HL-60/S4 (cell line): ENCODE data around the gene TMUB2.

Experiments used
- in situ Hi-C: fragments of 300-500 bp; cut with MboI; formaldehyde crosslinking; loops from 2 replicates; pipeline ENCODE4 v1.14.3; 2022; ENCODE audit warnings: low sequenced_read_pairs

Gene TMUB2

GRCh38 chr17:44200478-44201155 lies 13.8 kb downstream of the TMUB2 start:
- in situ Hi-C loops: loop anchor here (25.0 kb wide), 2 partner anchors 137 to 312 kb away; partner anchors contain the start of genes GPATCH8 and GRN

GRCh38 chr17:44202756-44203155 lies 16.0 kb downstream of the TMUB2 start:
- in situ Hi-C loops: loop anchor here (25.0 kb wide), 2 partner anchors 135 to 310 kb away; partner anchors contain the start of genes GPATCH8 and GRN

GRCh38 chr17:44203731-44204440 lies 17.1 kb downstream of the TMUB2 start:
- in situ Hi-C loops: loop anchor here (25.0 kb wide), 2 partner anchors 133 to 308 kb away; partner anchors contain the start of genes GPATCH8 and GRN

- in situ Hi-C loops: loop anchor here (25.0 kb wide), 2 partner anchors 133 to 308 kb away; partner anchors contain the start of genes GPATCH8 and GRN
These were observed 17.7 kb downstream of the TMUB2 start for GRCh38 chr17:44204441-44204882.

- in situ Hi-C loops: loop anchor here (25.0 kb wide), 2 partner anchors 131 to 306 kb away; partner anchors contain the start of genes GPATCH8 and GRN
These were observed 19.4 kb downstream of the TMUB2 start for GRCh38 chr17:44205962-44206824.

- in situ Hi-C loops: loop anchor here (25.0 kb wide), 2 partner anchors 131 to 306 kb away; partner anchors contain the start of genes GPATCH8 and GRN
These were observed 20.0 kb downstream of the TMUB2 start for GRCh38 chr17:44206825-44207155.

GRCh38 chr17:44207319-44207718 lies 20.5 kb downstream of the TMUB2 start:
- in situ Hi-C loops: loop anchor here (25.0 kb wide), 2 partner anchors 130 to 305 kb away; partner anchors contain the start of genes GPATCH8 and GRN

GRCh38 chr17:44207743-44208142 lies 21.0 kb downstream of the TMUB2 start:
- in situ Hi-C loops: loop anchor here (25.0 kb wide), 2 partner anchors 130 to 305 kb away; partner anchors contain the start of genes GPATCH8 and GRN

GRCh38 chr17:44209786-44210341 lies 23.1 kb downstream of the TMUB2 start:
- in situ Hi-C loops: loop anchor here (25.0 kb wide), 2 partner anchors 127 to 302 kb away; partner anchors contain the start of genes GPATCH8 and GRN

- in situ Hi-C loops: loop anchor here (25.0 kb wide), 2 partner anchors 127 to 302 kb away; partner anchors contain the start of genes GPATCH8 and GRN
These were observed 23.8 kb downstream of the TMUB2 start for GRCh38 chr17:44210342-44211192.

GRCh38 chr17:44211281-44212265 lies 24.8 kb downstream of the TMUB2 start:
- in situ Hi-C loops: loop anchor here (25.0 kb wide), 2 partner anchors 126 to 301 kb away; partner anchors contain the start of genes GPATCH8 and GRN

- in situ Hi-C loops: loop anchor here (25.0 kb wide), 2 partner anchors 125 to 300 kb away; partner anchors contain the start of genes GPATCH8 and GRN
These were observed 26.0 kb downstream of the TMUB2 start for GRCh38 chr17:44212507-44213402.

- in situ Hi-C loops: loop anchor here (25.0 kb wide), 2 partner anchors 124 to 299 kb away; partner anchors contain the start of genes GPATCH8 and GRN
These were observed 26.8 kb downstream of the TMUB2 start for GRCh38 chr17:44213403-44214229.

- in situ Hi-C loops: loop anchor here (25.0 kb wide), 2 partner anchors 123 to 298 kb away; partner anchors contain the start of genes GPATCH8 and GRN
These were observed 27.4 kb downstream of the TMUB2 start for GRCh38 chr17:44214230-44214494.

GRCh38 chr17:44214896-44215295 lies 28.1 kb downstream of the TMUB2 start:
- in situ Hi-C loops: loop anchor here (25.0 kb wide), 2 partner anchors 122 to 297 kb away; partner anchors contain the start of genes GPATCH8 and GRN

- in situ Hi-C loops: loop anchor here (25.0 kb wide), 2 partner anchors 121 to 296 kb away; partner anchors contain the start of genes GPATCH8 and GRN
These were observed 29.4 kb downstream of the TMUB2 start for GRCh38 chr17:44216173-44216572.
